Measurements from ENCODE around the gene TMEM132D. TPM values are rescaled to one million over a fixed set of nuclear protein-coding genes. Genes with fewer than 3 reads are reported as not detected.

TMEM132D gene
- polyA plus RNA-seq, 1 donor from 2014 or later, result 1.3 TPM

- no peak overlapping the region for H3K27ac ChIP-seq (ENCODE audit: low read length)
Measured at GRCh38 chr12:129762436-129762835, 141.4 kb downstream of the TMEM132D start.

DNA sequence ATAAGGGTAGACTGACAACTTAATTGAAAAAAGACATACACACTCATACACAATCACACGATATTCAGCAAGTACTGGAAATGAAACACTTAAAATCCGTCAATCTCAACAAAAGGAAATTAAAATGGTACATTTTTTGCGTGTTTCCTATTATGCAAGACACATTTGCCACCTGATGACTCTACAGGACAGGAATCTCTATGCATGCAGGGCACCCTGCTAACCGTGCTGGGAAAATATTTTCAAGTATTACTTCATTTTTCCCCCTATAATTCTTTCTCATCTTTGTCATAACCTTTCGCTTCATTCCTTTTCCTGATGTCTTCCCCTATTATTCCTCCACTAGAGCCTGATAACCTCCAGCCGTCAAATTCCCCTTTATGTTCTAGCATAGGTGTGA, 150.2 kb downstream of the TMEM132D start:
- no peak overlapping the region for H3K27ac ChIP-seq (ENCODE audit: low read length)
- no peak overlapping the region for H3K4me2 ChIP-seq (ENCODE audit: low read length)
- no peak overlapping the region for H2AFZ ChIP-seq (ENCODE audit: low read depth, low read length)
- H4K20me1 ChIP-seq (ENCODE audit: insufficient read depth), result no peaks in the 10 kb centered on the region
- TF ChIP-seq, protein P1, sequence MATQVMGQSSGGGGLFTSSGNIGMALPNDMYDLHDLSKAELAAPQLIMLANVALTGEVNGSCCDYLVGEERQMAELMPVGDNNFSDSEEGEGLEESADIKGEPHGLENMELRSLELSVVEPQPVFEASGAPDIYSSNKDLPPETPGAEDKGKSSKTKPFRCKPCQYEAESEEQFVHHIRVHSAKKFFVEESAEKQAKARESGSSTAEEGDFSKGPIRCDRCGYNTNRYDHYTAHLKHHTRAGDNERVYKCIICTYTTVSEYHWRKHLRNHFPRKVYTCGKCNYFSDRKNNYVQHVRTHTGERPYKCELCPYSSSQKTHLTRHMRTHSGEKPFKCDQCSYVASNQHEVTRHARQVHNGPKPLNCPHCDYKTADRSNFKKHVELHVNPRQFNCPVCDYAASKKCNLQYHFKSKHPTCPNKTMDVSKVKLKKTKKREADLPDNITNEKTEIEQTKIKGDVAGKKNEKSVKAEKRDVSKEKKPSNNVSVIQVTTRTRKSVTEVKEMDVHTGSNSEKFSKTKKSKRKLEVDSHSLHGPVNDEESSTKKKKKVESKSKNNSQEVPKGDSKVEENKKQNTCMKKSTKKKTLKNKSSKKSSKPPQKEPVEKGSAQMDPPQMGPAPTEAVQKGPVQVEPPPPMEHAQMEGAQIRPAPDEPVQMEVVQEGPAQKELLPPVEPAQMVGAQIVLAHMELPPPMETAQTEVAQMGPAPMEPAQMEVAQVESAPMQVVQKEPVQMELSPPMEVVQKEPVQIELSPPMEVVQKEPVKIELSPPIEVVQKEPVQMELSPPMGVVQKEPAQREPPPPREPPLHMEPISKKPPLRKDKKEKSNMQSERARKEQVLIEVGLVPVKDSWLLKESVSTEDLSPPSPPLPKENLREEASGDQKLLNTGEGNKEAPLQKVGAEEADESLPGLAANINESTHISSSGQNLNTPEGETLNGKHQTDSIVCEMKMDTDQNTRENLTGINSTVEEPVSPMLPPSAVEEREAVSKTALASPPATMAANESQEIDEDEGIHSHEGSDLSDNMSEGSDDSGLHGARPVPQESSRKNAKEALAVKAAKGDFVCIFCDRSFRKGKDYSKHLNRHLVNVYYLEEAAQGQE (IDR thresholded peaks at IDR 0.05; ENCODE audit: borderline replicate concordance), result no peak
- TF ChIP-seq EZH2 (IDR thresholded peaks at IDR 0.05; ENCODE audit: borderline replicate concordance, insufficient read depth, low read length, poor library complexity, severe bottlenecking) (no peak), SMC3 (conservative IDR thresholded peaks at IDR 0.05; ENCODE audit: poor library complexity) (no peak), RAD21 (conservative IDR thresholded peaks at IDR 0.05) (no peak), POLR2AphosphoS5 (IDR thresholded peaks at IDR 0.05) (no peak), EP300 (conservative IDR thresholded peaks at IDR 0.05; ENCODE audit: poor library complexity, severe bottlenecking) (no peak), TAF1 (IDR thresholded peaks at IDR 0.05; ENCODE audit: low read depth) (no peak), MXI1 (conservative IDR thresholded peaks at IDR 0.05; ENCODE audit: poor library complexity, severe bottlenecking) (no peak)
- TF ChIP-seq, protein P2, sequence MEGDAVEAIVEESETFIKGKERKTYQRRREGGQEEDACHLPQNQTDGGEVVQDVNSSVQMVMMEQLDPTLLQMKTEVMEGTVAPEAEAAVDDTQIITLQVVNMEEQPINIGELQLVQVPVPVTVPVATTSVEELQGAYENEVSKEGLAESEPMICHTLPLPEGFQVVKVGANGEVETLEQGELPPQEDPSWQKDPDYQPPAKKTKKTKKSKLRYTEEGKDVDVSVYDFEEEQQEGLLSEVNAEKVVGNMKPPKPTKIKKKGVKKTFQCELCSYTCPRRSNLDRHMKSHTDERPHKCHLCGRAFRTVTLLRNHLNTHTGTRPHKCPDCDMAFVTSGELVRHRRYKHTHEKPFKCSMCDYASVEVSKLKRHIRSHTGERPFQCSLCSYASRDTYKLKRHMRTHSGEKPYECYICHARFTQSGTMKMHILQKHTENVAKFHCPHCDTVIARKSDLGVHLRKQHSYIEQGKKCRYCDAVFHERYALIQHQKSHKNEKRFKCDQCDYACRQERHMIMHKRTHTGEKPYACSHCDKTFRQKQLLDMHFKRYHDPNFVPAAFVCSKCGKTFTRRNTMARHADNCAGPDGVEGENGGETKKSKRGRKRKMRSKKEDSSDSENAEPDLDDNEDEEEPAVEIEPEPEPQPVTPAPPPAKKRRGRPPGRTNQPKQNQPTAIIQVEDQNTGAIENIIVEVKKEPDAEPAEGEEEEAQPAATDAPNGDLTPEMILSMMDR (IDR thresholded peaks at IDR 0.05; ENCODE audit: poor library complexity, severe bottlenecking), result no peak
- no peaks in the 10 kb centered on the region for H3K36me3 ChIP-seq (ENCODE audit: insufficient read depth, low read length)
- H3F3A ChIP-seq (ENCODE audit: insufficient read depth, low read length, poor library complexity, severe bottlenecking), result no peaks in the 10 kb centered on the region
- H3K9me3 ChIP-seq (ENCODE audit: low read length), result no peaks in the 10 kb centered on the region
- no peak overlapping the region for H3K4me3 ChIP-seq (ENCODE audit: low read length)
- no peaks in the 10 kb centered on the region for H3K79me2 ChIP-seq (replicated peaks; ENCODE audit: insufficient read depth, low read length)
- no peaks in the 10 kb centered on the region for H3K27me3 ChIP-seq (ENCODE audit: insufficient read depth, low read depth, low read length)
- H3K9ac ChIP-seq (ENCODE audit: low read length), result no peak overlapping the region
- H3K9me2 ChIP-seq (ENCODE audit: insufficient read depth, low read length), result no peaks in the 10 kb centered on the region

More at GRCh38 chr12:129762436-129762835, 141.4 kb downstream of the TMEM132D start:
- no peaks in the 10 kb centered on the region for H3F3A ChIP-seq (ENCODE audit: insufficient read depth, low read length, poor library complexity, severe bottlenecking)
- no peak overlapping the region for H3K9ac ChIP-seq (ENCODE audit: low read length)
- no peak overlapping the region for H3K4me2 ChIP-seq (ENCODE audit: low read length)
- H3K36me3 ChIP-seq (ENCODE audit: insufficient read depth, low read length), result no peaks in the 10 kb centered on the region
- no peak overlapping the region for H3K4me3 ChIP-seq (ENCODE audit: low read length)
- no peaks in the 10 kb centered on the region for H3K79me2 ChIP-seq (replicated peaks; ENCODE audit: insufficient read depth, low read length)
- H3K9me2 ChIP-seq (ENCODE audit: insufficient read depth, low read length), result no peaks in the 10 kb centered on the region
- no peak overlapping the region for H2AFZ ChIP-seq (ENCODE audit: low read depth, low read length)
- no peaks in the 10 kb centered on the region for H3K27me3 ChIP-seq (ENCODE audit: insufficient read depth, low read depth, low read length)
- TF ChIP-seq, protein P2 (IDR thresholded peaks at IDR 0.05; ENCODE audit: poor library complexity, severe bottlenecking), result no peak
- H4K20me1 ChIP-seq (ENCODE audit: insufficient read depth), result no peaks in the 10 kb centered on the region
- H3K9me3 ChIP-seq (ENCODE audit: low read length), result no peaks in the 10 kb centered on the region

Measured in neural cell (in vitro differentiated cells).